Right lobe of liver (tissue), 6 donors: ENCODE measurements around the gene TTC32. TPM values are rescaled to one million over a fixed set of nuclear protein-coding genes. Genes with fewer than 3 reads are reported as not detected.

Experiments used
- ATAC-seq, 4 donors: fragments of 200-7000 bp; cut with Tn5 transposase; one replicate each; pipeline ENCODE4 v1.9.1; 2020; ENCODE audit warnings: mild to moderate bottlenecking in 4 of 4, moderate library complexity in 4 of 4
- DNase-seq, 3 donors: peaks; one replicate each; pipeline ENCODE4 v3.0.0-alpha.2; 2020
- H3K27ac ChIP-seq, 3 donors: fragments of 200-600 bp; one replicate each; pipeline ENCODE4 v1.8.0; 2022
- H3K27me3 ChIP-seq, 2 donors: fragments of 200-600 bp; one replicate each; pipeline ENCODE4 v1.8.0; 2022
- H3K36me3 ChIP-seq, 4 donors: fragments of 200-600 bp; sonication (generic) in 1 of 4; one replicate each; pipeline versions ENCODE4 v1.5.1 to v1.8.0; 2017 to 2022; ENCODE audit warnings: control low read depth in 1 of 4
- H3K4me1 ChIP-seq, 4 donors: fragments of 200-600 bp; sonication (generic) in 1 of 4; one replicate each; pipeline versions ENCODE4 v1.5.1 to v1.8.0; 2017 to 2022; ENCODE audit warnings: control low read depth in 1 of 4
- H3K4me3 ChIP-seq, 3 donors: fragments of 200-600 bp; one replicate each; pipeline ENCODE4 v1.8.0; 2022
- H3K9me3 ChIP-seq, 4 donors: fragments of 200-600 bp; sonication (generic) in 1 of 4; one replicate each; pipeline versions ENCODE4 v1.5.1 to v1.8.0; 2017 to 2022; ENCODE audit warnings: control low read depth in 1 of 4
- CTCF ChIP-seq, 4 donors: fragments of 200-600 bp in 3 of 4; fragments of 450-650 bp in 1 of 4; IDR thresholded peaks; one replicate each; pipeline versions ENCODE4 v1.5.1 to v1.8.0; 2016 to 2022; ENCODE audit warnings: antibody characterized with exemption in 4 of 4, mild to moderate bottlenecking in 2 of 4
- POLR2A ChIP-seq: fragments of 450-650 bp; IDR thresholded peaks from one replicate; pipeline ENCODE4 v1.6.1; 2017; ENCODE audit warnings: antibody characterized with exemption, mild to moderate bottlenecking
- WGBS: methylation state at CpG from one replicate; pipeline ENCODE4 v1.1.6; 2018; ENCODE audit warnings: low coverage, low lambda C conversion rate; ENCODE audit not compliant: insufficient coverage; ENCODE audit errors: missing lambda C conversion rate; 5-methylcytosine and 5-hydroxymethylcytosine counted together
- intact Hi-C, 2 donors: fragments of 100-400 bp; cut with DNase I; formaldehyde crosslinking; loops; one replicate each; pipeline versions ENCODE4 v1.11.2 to v1.14.1; 2022
- total RNA-seq, 6 experiments: library from RNA; depleted of rRNA in 2 of 6; stranded (reverse); fragments of >200 nt in 2 of 6; fragmentation: NEBNext Ultra II Directional in 3 of 6; extraction: Animal tissue kit (Norgen Biotek cat#: 25700) in 3 of 6; gene quantifications; one replicate each; pipeline versions ENCODE4 v1.1.0 to v1.2.4, GENCODE V29; 2016 to 2023
- donor health status: DM: no; HTN: yes; CAD: no.
- donor health status: DM: no; HTN: no; CAD: no.
- donor health status: DM: no; HTN: no; CAD: no.
- donor health status: DM: no; HTN: yes; CAD: no.
- donor health status: DM: no; HTN: yes; CAD: no.

Gene TTC32
- total RNA-seq, 6 experiments from 2014 or later: 2.4 to 5.5 (median 3.8) TPM

- H3K4me3 ChIP-seq: no peak overlapping the region
- H3K36me3 ChIP-seq: no peaks in the 10 kb centered on the region
- no peak for ATAC-seq
- 100% methylated on average over 4 of the region's 4 CpGs for WGBS
- H3K27me3 ChIP-seq: no peaks in the 10 kb centered on the region
- intact Hi-C loops: no loop called here
- no peaks in the 10 kb centered on the region for H3K9me3 ChIP-seq
- DNase-seq: no peak
- TF ChIP-seq CTCF (IDR thresholded peaks at IDR 0.05): no peak
- no peak for TF ChIP-seq POLR2A
- no peak overlapping the region for H3K27ac ChIP-seq
- H3K4me1 ChIP-seq: peaks cover 0 to under 1% (median 0%) of the 10 kb centered on the region in 4 donors
These were observed 13.0 kb downstream of the TTC32 start for GRCh38 chr2:19888831-19889230.

GRCh38 chr2:19887510-19887909 lies 14.3 kb downstream of the TTC32 start:
- TF ChIP-seq CTCF (IDR thresholded peaks at IDR 0.05) (no peak), POLR2A (no peak)
- no peak for ATAC-seq
- WGBS: 65% methylated on average over 5 of the region's 7 CpGs

GRCh38 chr2:19886261-19886660 lies 15.5 kb downstream of the TTC32 start:
- no peak for DNase-seq
- H3K27me3 ChIP-seq: no peaks in the 10 kb centered on the region

More at GRCh38 chr2:19887510-19887909, 14.3 kb downstream of the TTC32 start:
- Histone ChIP-seq H3K27me3 (no peaks in the 10 kb centered on the region), H3K36me3 (no peaks in the 10 kb centered on the region), H3K9me3 (no peaks in the 10 kb centered on the region), H3K4me1 (no peaks in the 10 kb centered on the region), H3K4me3 (no peak overlapping the region), H3K27ac (no peak overlapping the region)
- intact Hi-C loops: no loop called here
- no peak for DNase-seq

GRCh38 chr2:19885791-19886190 lies 16.0 kb downstream of the TTC32 start:
- WGBS: 78% methylated on average over 7 of the region's 7 CpGs
- Histone ChIP-seq H3K9me3 (no peaks in the 10 kb centered on the region), H3K27me3 (no peaks in the 10 kb centered on the region), H3K36me3 (no peaks in the 10 kb centered on the region), H3K4me1 (no peaks in the 10 kb centered on the region), H3K4me3 (no peak overlapping the region), H3K27ac (no peak overlapping the region)
- ATAC-seq (no peak), DNase-seq (no peak)
- TF ChIP-seq CTCF (IDR thresholded peaks at IDR 0.05) (no peak), POLR2A (no peak)
- intact Hi-C loops: no loop called here

More at GRCh38 chr2:19886261-19886660, 15.5 kb downstream of the TTC32 start:
- Histone ChIP-seq H3K36me3 (no peaks in the 10 kb centered on the region), H3K4me1 (no peaks in the 10 kb centered on the region), H3K27ac (no peak overlapping the region), H3K4me3 (no peak overlapping the region), H3K9me3 (no peaks in the 10 kb centered on the region)
- TF ChIP-seq CTCF (IDR thresholded peaks at IDR 0.05): no peak
- TF ChIP-seq POLR2A: no peak
- 79% methylated on average over 8 of the region's 11 CpGs for WGBS
- intact Hi-C loops: no loop called here
- ATAC-seq: no peak
